Spleen (tissue), 7 donors: ENCODE results near the gene ABCG4.

ENCODE experiments used
- CTCF ChIP-seq, 11 experiments: fragments of 200-600 bp in 7 of 11; fragments of 450-650 bp in 4 of 11; sonication (generic) in 4 of 11; IDR thresholded peaks in 8 of 11; conservative IDR thresholded peaks in 3 of 11; 1 replicate in 7 of 11; 2 replicates in 4 of 11; pipeline versions ENCODE4 v1.4.0 to v1.8.0; 2016 to 2021; ENCODE audit warnings: antibody characterized with exemption in 11 of 11, inconsistent platforms in 4 of 11, mild to moderate bottlenecking in 1 of 11
- POLR2A ChIP-seq, 3 donors: fragments of 450-650 bp; IDR thresholded peaks; one replicate each; pipeline ENCODE4 v1.5.1; 2017; ENCODE audit warnings: antibody characterized with exemption in 3 of 3, mild to moderate bottlenecking in 1 of 3
- donor health status: DM: no; HTN: no; CAD: no; lungs with moderate emphysema.
- donor health status: DM: no; HTN: no; CAD: no.
- donor health status: DM: no; HTN: no; CAD: no.

GRCh38 chr11:119116601-119117000 is 32.3 kb upstream of the ABCG4 start:
- TF ChIP-seq POLR2A (IDR thresholded peaks at IDR 0.05) (no peak), CTCF (IDR thresholded peaks at IDR 0.05 in 8 of 11, conservative IDR thresholded peaks at IDR 0.05 in 3 of 11) (no peak)
